IMR-90 (cell line): Measurements from ENCODE around the gene FANCE. TPM values are rescaled to one million over a fixed set of nuclear protein-coding genes. Genes with fewer than 3 reads are reported as not detected.
A peak's percentile ranks its signal among the peaks of the same experiment; 100 is the strongest.

ENCODE experiments used
- ATAC-seq: fragments of 200-7000 bp; cut with Tn5 transposase; 2 replicates; pipeline ENCODE4 v1.9.1; 2020; ENCODE audit warnings: low read depth, mild to moderate bottlenecking, moderate library complexity
- BruUV-seq: library from RNA; stranded (reverse); fragments of 400-500 nt; replicated peaks from 2 replicates; lab custom pipeline; 2021; lab: Mats Ljungman, UMichigan
- CTCF ChIA-PET: fragments of 300-600 bp; formaldehyde crosslinking; extraction: SDS; loops from one replicate; lab custom pipeline; 2021; ENCODE audit warnings: antibody characterized with exemption; lab: Yijun Ruan, JAX
- POLR2A ChIA-PET: fragments of 300-600 bp; sonication (Branson Sonifier 250); formaldehyde crosslinking; loops from one replicate; lab custom pipeline; 2022; ENCODE audit warnings: antibody characterized with exemption; ENCODE audit not compliant: unreplicated experiment; lab: Charles Lee
- DNase-seq: peaks from one replicate; pipeline ENCODE4 v3.0.0; 2013
- H2AFZ ChIP-seq: replicated peaks from 2 replicates; pipeline ENCODE3; 2013; ENCODE audit warnings: low read length, mild to moderate bottlenecking; ENCODE audit not compliant: poor library complexity
- H2AK5ac ChIP-seq: 2 replicates; pipeline ENCODE4 v1.6.1; 2013; ENCODE audit warnings: low read depth, low read length, inconsistent platforms
- H2AK9ac ChIP-seq: replicated peaks from 2 replicates; pipeline ENCODE3; 2013; ENCODE audit warnings: mild to moderate bottlenecking, low read depth, low read length, moderate library complexity; ENCODE audit not compliant: poor library complexity
- H2BK120ac ChIP-seq: 2 replicates; pipeline ENCODE4 v1.6.1; 2013; ENCODE audit warnings: low read depth, low read length, inconsistent platforms
- H2BK15ac ChIP-seq: 3 replicates; pipeline ENCODE4 v1.6.1; 2013; ENCODE audit warnings: low read depth, low read length, inconsistent platforms
- H2BK20ac ChIP-seq: 2 replicates; pipeline ENCODE4 v1.6.1; 2013; ENCODE audit warnings: low read depth, mild to moderate bottlenecking, inconsistent platforms, low read length, moderate library complexity
- H2BK5ac ChIP-seq: 2 replicates; pipeline ENCODE4 v1.6.1; 2013; ENCODE audit warnings: mild to moderate bottlenecking, low read depth, low read length, inconsistent platforms; ENCODE audit not compliant: poor library complexity, severe bottlenecking
- H3K14ac ChIP-seq: replicated peaks from 2 replicates; pipeline ENCODE4 v1.6.1; 2013; ENCODE audit warnings: low read depth, low read length, inconsistent platforms
- H3K18ac ChIP-seq: 2 replicates; pipeline ENCODE4 v1.6.1; 2013; ENCODE audit warnings: low read depth, low read length, control low read depth
- H3K23ac ChIP-seq: 2 replicates; pipeline ENCODE4 v1.6.1; 2013; ENCODE audit warnings: low read depth, low read length, inconsistent platforms
- H3K27ac ChIP-seq: 2 replicates; pipeline ENCODE4 v1.5.1; 2013; ENCODE audit warnings: mild to moderate bottlenecking, control low read depth, low read length; ENCODE audit not compliant: insufficient read depth
- H3K27me3 ChIP-seq: 2 replicates; pipeline ENCODE4 v1.6.1; 2013; ENCODE audit warnings: low read length; ENCODE audit not compliant: control insufficient read depth, insufficient read depth
- H3K36me3 ChIP-seq: 2 replicates; pipeline ENCODE4 v1.6.1; 2013; ENCODE audit warnings: low read length, mixed read lengths; ENCODE audit not compliant: control insufficient read depth, insufficient read depth
- H3K4ac ChIP-seq: 2 replicates; pipeline ENCODE4 v1.6.1; 2013; ENCODE audit warnings: low read depth, low read length, inconsistent platforms
- H3K4me1 ChIP-seq: 2 replicates; pipeline ENCODE4 v1.6.1; 2013; ENCODE audit warnings: low read length, mixed read lengths; ENCODE audit not compliant: control insufficient read depth, insufficient read depth
- H3K4me2 ChIP-seq: 2 replicates; pipeline ENCODE4 v1.6.1; 2013; ENCODE audit warnings: low read depth, mild to moderate bottlenecking, control low read depth, low read length, moderate library complexity
- H3K4me3 ChIP-seq: 2 replicates; pipeline ENCODE4 v1.5.1; 2013; ENCODE audit warnings: low read depth, mild to moderate bottlenecking, control low read depth, low read length, moderate library complexity; ENCODE audit not compliant: insufficient read depth
- H3K56ac ChIP-seq: 2 replicates; pipeline ENCODE4 v1.6.1; 2013; ENCODE audit warnings: low read length, inconsistent platforms; ENCODE audit not compliant: insufficient read depth; ENCODE audit errors: extremely low read depth
- H3K79me1 ChIP-seq, 2 experiments: 2 replicates each; pipeline ENCODE4 v1.6.1; 2013; ENCODE audit warnings: low read length in 2 of 2, inconsistent platforms in 1 of 2, low read depth in 1 of 2
- H3K9ac ChIP-seq: 2 replicates; pipeline ENCODE4 v1.6.1; 2013; ENCODE audit warnings: low read depth, low read length, control low read depth
- H3K9me1 ChIP-seq: 2 replicates; pipeline ENCODE4 v1.6.1; 2013; ENCODE audit warnings: low read length, inconsistent platforms; ENCODE audit not compliant: insufficient read depth
- H3K9me3 ChIP-seq: 2 replicates; pipeline ENCODE4 v1.6.1; 2013; ENCODE audit warnings: low read length; ENCODE audit not compliant: control insufficient read depth, insufficient read depth
- H4K20me1 ChIP-seq: 2 replicates; pipeline ENCODE4 v1.6.1; 2013; ENCODE audit warnings: low read length, inconsistent platforms; ENCODE audit not compliant: insufficient read depth
- H4K5ac ChIP-seq: 2 replicates; pipeline ENCODE4 v1.6.1; 2013; ENCODE audit warnings: mild to moderate bottlenecking, low read depth, low read length, control low read depth
- H4K8ac ChIP-seq, 2 experiments: 2 replicates each; pipeline ENCODE4 v1.6.1; 2013; ENCODE audit warnings: low read depth in 2 of 2, low read length in 2 of 2, control low read depth in 1 of 2, inconsistent platforms in 1 of 2
- H4K91ac ChIP-seq: 2 replicates; pipeline ENCODE4 v1.6.1; 2013; ENCODE audit warnings: low read depth, low read length, inconsistent platforms; ENCODE audit not compliant: insufficient read depth
- CEBPB ChIP-seq: IDR thresholded peaks from 2 replicates; pipeline ENCODE4 v1.6.1; 2012; ENCODE audit warnings: low read depth, low read length, improper control_type of control experiment
- NFE2L2 ChIP-seq: fragments of 150-350 bp; IDR thresholded peaks from 2 replicates; pipeline ENCODE4 v1.6.1; 2016; ENCODE audit warnings: low read depth, mild to moderate bottlenecking, low read length
- RAD21 ChIP-seq: IDR thresholded peaks from 2 replicates; pipeline ENCODE4 v1.6.1; 2012; ENCODE audit warnings: low read length, improper control_type of control experiment
- WGBS, 2 experiments: methylation state at CpG; one replicate each; pipeline versions ENCODE4 v1.1.5 to v1.1.7; 2013; ENCODE audit warnings: missing lambda C conversion rate in 2 of 2; ENCODE audit not compliant: insufficient read length in 1 of 2; ENCODE audit errors: extremely low coverage in 2 of 2; 5-methylcytosine and 5-hydroxymethylcytosine counted together
- dilution Hi-C: fragments of 300-500 bp; cut with HindIII; formaldehyde crosslinking; loops from one replicate; pipeline ENCODE4 v1.14.3; 2018; ENCODE audit warnings: low sequenced_read_pairs; ENCODE audit not compliant: unreplicated experiment
- in situ Hi-C: fragments of 300-500 bp; cut with MboI; formaldehyde crosslinking; loops from 3 replicates; pipeline ENCODE4 v1.14.3; 2019; ENCODE audit warnings: low sequenced_read_pairs, inconsistent platforms, mixed read lengths
- intact Hi-C: fragments of 100-400 bp; cut with micrococcal nuclease; formaldehyde crosslinking; loops from 2 replicates; pipeline ENCODE4 v1.10.0; 2022
- polyA plus RNA-seq, 3 experiments: library from polyadenylated mRNA; depleted of rRNA; stranded (reverse); fragments of >200 nt; gene quantifications; 2 replicates each; pipeline ENCODE4 v1.2.3, GENCODE V29; 2012; ENCODE audit warnings: low replicate concordance in 1 of 3
- total RNA-seq: library from RNA; depleted of rRNA; stranded (reverse); fragments of >200 nt; gene quantifications from 2 replicates; pipeline ENCODE4 v1.2.3, GENCODE V29; 2012

Gene FANCE
- total and polyA plus RNA-seq, 2 of the 4 experiments (the other 2 are of a cell fraction) = 7.1 to 9.1 TPM

DNA sequence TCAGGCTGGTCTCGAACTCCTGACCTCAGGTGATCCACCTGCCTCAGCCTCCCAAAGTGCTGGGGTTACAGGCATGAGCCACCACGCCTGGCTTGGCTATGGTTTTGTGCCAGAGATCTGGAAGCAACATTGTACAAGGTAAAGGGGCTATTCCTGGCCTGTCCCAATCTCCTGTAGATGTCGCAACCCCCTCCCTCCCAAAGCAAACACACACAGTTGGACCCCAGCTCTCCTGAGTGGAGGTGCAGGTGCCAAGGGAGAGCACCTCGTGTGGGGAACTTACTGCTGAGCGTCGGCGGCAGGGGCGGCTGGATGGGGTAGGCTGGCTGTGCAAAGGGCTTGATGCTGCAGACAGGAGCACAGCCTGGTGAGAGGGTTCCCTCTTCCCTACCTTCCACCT lies 24.9 kb downstream of the FANCE start:
- Histone ChIP-seq H3K4ac (no peak overlapping the region), H2AK5ac (no peak overlapping the region), H2BK120ac (no peak overlapping the region), H4K91ac (no peak overlapping the region), H3K79me1 (peaks cover 11 to 41% of the 10 kb centered on the region in 2 experiments), H2AFZ (no peak overlapping the region), H3K23ac (no peak overlapping the region), H3K27me3 (no peaks in the 10 kb centered on the region), H2AK9ac (no peak overlapping the region), H3K4me1 (peaks cover 2% of the 10 kb centered on the region), H3K4me3 (no peak overlapping the region), H3K14ac (no peak overlapping the region), H4K20me1 (peaks cover 42% of the 10 kb centered on the region), H3K36me3 (peaks cover 60% of the 10 kb centered on the region), H2BK15ac (no peak overlapping the region), H3K9me1 (0 out of 2 replicates have a peak, but pooled peaks cover 6% of the 10 kb centered on the region), H3K18ac (no peak overlapping the region), H2BK5ac (no peak overlapping the region), H3K9ac (no peak overlapping the region), H2BK20ac (no peak overlapping the region), H3K56ac (no peak overlapping the region), H4K8ac (no peak overlapping the region), H3K4me2 (no peak overlapping the region), H3K9me3 (no peaks in the 10 kb centered on the region), H3K27ac (no peak overlapping the region), H4K5ac (no peak overlapping the region)
- ChIA-PET CTCF (interaction anchor here (1.0 kb wide), 1 partner anchor 23 kb away, joined by 8 read pairs; no protein-coding TSS in a partner anchor), POLR2A (no interaction called here)
- WGBS, 2 experiments = no CpG with 5 or more reads among the region's 8 CpGs
- no peak for ATAC-seq
- no TSS peak for BruUV-seq
- dilution Hi-C loops = no loop called here
- intact Hi-C loops = no loop called here
- TF ChIP-seq NFE2L2 (no peak), RAD21 (no peak), CEBPB (peak; percentile 56; the same call in 1 of the 2 replicates)
- no peak for DNase-seq
- in situ Hi-C loops = no loop called here
